Retinal pigment epithelial cell (primary cell): ENCODE results near the gene HS6ST2.

Experiments
- DNase-seq: peaks from one replicate; pipeline ENCODE4 v3.0.0-alpha.2; 2010; ENCODE audit warnings: low read depth
- H3K4me3 ChIP-seq: 2 replicates; pipeline ENCODE4 v1.5.1; 2011; ENCODE audit warnings: mild to moderate bottlenecking, low read length, control low read depth, moderate library complexity
- CTCF ChIP-seq: conservative IDR thresholded peaks from 2 replicates; pipeline ENCODE4 v1.5.1; 2011; ENCODE audit warnings: low read depth, low read length, control low read depth, inconsistent platforms

HS6ST2 gene

GRCh38 chrX:132875650-132876522, 82.5 kb downstream of the HS6ST2 start:
- no peak overlapping the region for H3K4me3 ChIP-seq
- DNase-seq = no peak
- no peak for TF ChIP-seq CTCF

DNA sequence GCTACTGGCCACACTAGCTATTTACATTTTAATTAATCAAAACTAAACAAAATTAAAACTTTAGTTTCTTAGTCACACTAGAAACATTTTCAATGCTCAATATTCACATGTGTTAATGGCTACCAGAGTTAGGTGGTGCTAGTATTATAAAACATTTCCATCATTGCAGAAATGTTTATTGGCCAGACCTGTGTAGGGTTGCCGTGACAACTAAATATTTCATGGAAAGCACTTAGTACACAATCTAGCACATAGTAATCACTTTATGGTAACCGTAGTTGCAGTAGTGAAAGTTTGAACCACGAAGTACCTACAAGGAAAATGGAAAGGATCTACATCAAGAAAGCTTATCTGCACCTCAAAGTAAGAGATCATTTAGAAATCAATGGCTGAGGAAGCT, 95.9 kb downstream of the HS6ST2 start:
- DNase-seq = no peak

GRCh38 chrX:132861076-132861475, 97.4 kb downstream of the HS6ST2 start:
- DNase-seq = no peak
- no peak for TF ChIP-seq CTCF

More for the DNA sequence above, 95.9 kb downstream of the HS6ST2 start:
- TF ChIP-seq CTCF = no peak
- H3K4me3 ChIP-seq = no peak overlapping the region

DNA sequence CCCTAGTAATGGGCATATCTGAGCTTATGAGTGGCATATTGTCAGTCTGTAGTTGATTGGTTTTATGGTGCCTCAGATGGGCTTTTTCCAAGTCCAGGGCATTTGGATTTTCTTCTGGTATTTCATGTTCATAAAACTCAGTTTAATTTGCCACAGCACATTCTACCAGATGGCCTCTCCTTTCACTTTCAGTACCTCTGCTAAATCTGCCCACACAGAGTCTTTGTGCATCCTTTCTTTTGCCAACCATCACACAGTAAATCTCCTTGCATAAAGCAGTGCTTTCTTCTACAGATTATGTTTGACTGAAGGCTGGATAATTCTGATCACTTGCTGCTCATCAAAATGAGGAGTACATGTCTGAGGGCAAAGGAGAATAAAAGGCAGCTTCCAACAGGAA, 98.2 kb downstream of the HS6ST2 start:
- no peak for DNase-seq
- TF ChIP-seq CTCF = no peak
- no peak overlapping the region for H3K4me3 ChIP-seq

More at GRCh38 chrX:132861076-132861475, 97.4 kb downstream of the HS6ST2 start:
- no peak overlapping the region for H3K4me3 ChIP-seq

- no peak overlapping the region for H3K4me3 ChIP-seq
- TF ChIP-seq CTCF = no peak
- no peak for DNase-seq
Measured at GRCh38 chrX:132858018-132858417, 100.4 kb downstream of the HS6ST2 start.

- DNase-seq = no peak
- TF ChIP-seq CTCF = no peak
- H3K4me3 ChIP-seq = no peak overlapping the region
Measured at GRCh38 chrX:132855780-132856341, 102.6 kb downstream of the HS6ST2 start.

GRCh38 chrX:132853040-132853439, 105.4 kb downstream of the HS6ST2 start:
- H3K4me3 ChIP-seq = no peak overlapping the region
- TF ChIP-seq CTCF = no peak
- no peak for DNase-seq
